HEK293 (cell line): ENCODE data around the gene PRKAB2.
"Not testable (repeated sequence)": the region's sequence is repeated elsewhere in the genome, so short reads cannot be mapped to it uniquely, and the experiment has no call there.

Experiments
- CTCF ChIA-PET: fragments of 350-600 bp; formaldehyde crosslinking; extraction: SDS; loops from one replicate; lab custom pipeline; 2021; ENCODE audit warnings: antibody characterized with exemption; lab: Yijun Ruan, JAX
- POLR2A ChIA-PET: fragments of 300-600 bp; formaldehyde crosslinking; extraction: SDS; loops from one replicate; lab custom pipeline; 2020; ENCODE audit warnings: antibody characterized with exemption, inconsistent platforms; lab: Yijun Ruan, JAX
- H3K27ac ChIP-seq: fragments of 200-500 bp; sonication (Bioruptor generic); 2 replicates; pipeline ENCODE4 v1.5.1; 2014; ENCODE audit warnings: low read depth, low read length, control low read depth, inconsistent platforms; ENCODE audit errors: extremely low read depth
- H3K36me3 ChIP-seq, 2 experiments: fragments of 200-500 bp in 1 of 2; sonication (Bioruptor generic) in 1 of 2; 1 replicate in 1 of 2; 2 replicates in 1 of 2; pipeline ENCODE4 v1.5.1; 2014 to 2017; ENCODE audit warnings: inconsistent platforms in 2 of 2, low read length in 2 of 2; ENCODE audit not compliant: control insufficient read depth in 2 of 2, insufficient read depth in 1 of 2
- H3K4me1 ChIP-seq: fragments of 200-500 bp; sonication (Bioruptor generic); 2 replicates; pipeline ENCODE4 v1.5.1; 2014; ENCODE audit warnings: mild to moderate bottlenecking, low read length, inconsistent platforms; ENCODE audit not compliant: control insufficient read depth, insufficient read depth
- H3K4me3 ChIP-seq: 2 replicates; pipeline ENCODE4 v1.5.1; 2011; ENCODE audit warnings: low read depth, mild to moderate bottlenecking, control low read depth, low read length, moderate library complexity
- H3K9me3 ChIP-seq: fragments of 200-500 bp; sonication (Bioruptor generic); 2 replicates; pipeline ENCODE4 v1.5.1; 2014; ENCODE audit warnings: low read depth, low read length, inconsistent platforms; ENCODE audit not compliant: control insufficient read depth, insufficient read depth
- GLI4 ChIP-seq: fragments of 450-650 bp; formaldehyde crosslinking; IDR thresholded peaks from 2 replicates; pipeline ENCODE4 v1.5.1; 2016; ENCODE audit warnings: missing biosample characterization, missing genetic modification characterization
- GLIS1 ChIP-seq: fragments of 450-650 bp; formaldehyde crosslinking; IDR thresholded peaks from 2 replicates; pipeline ENCODE4 v1.5.1; 2016; ENCODE audit warnings: missing biosample characterization, missing genetic modification characterization
- GLIS2 ChIP-seq: fragments of 450-650 bp; formaldehyde crosslinking; IDR thresholded peaks from 2 replicates; pipeline ENCODE4 v1.5.1; 2016; ENCODE audit warnings: missing biosample characterization, missing genetic modification characterization
- OVOL3 ChIP-seq: fragments of 450-650 bp; formaldehyde crosslinking; IDR thresholded peaks from 2 replicates; pipeline ENCODE4 v1.5.1; 2016; ENCODE audit warnings: missing biosample characterization, missing genetic modification characterization
- SCRT2 ChIP-seq: fragments of 450-650 bp; formaldehyde crosslinking; IDR thresholded peaks from 2 replicates; pipeline ENCODE4 v1.5.1; 2016; ENCODE audit warnings: missing biosample characterization, missing genetic modification characterization
- SP7 ChIP-seq: fragments of 450-650 bp; formaldehyde crosslinking; IDR thresholded peaks from 2 replicates; pipeline ENCODE4 v1.5.1; 2016; ENCODE audit warnings: missing biosample characterization, missing genetic modification characterization
- YY2 ChIP-seq: fragments of 450-650 bp; formaldehyde crosslinking; IDR thresholded peaks from 2 replicates; pipeline ENCODE4 v1.5.1; 2016; ENCODE audit warnings: missing biosample characterization, missing genetic modification characterization
- ZBTB21 ChIP-seq: fragments of 450-650 bp; formaldehyde crosslinking; IDR thresholded peaks from 2 replicates; pipeline ENCODE4 v1.5.1; 2017; ENCODE audit warnings: missing biosample characterization, missing genetic modification characterization
- ZBTB48 ChIP-seq: fragments of 450-650 bp; formaldehyde crosslinking; IDR thresholded peaks from 2 replicates; pipeline ENCODE4 v1.5.1; 2016; ENCODE audit warnings: missing biosample characterization, missing genetic modification characterization
- ZBTB7A ChIP-seq: fragments of 450-650 bp; formaldehyde crosslinking; IDR thresholded peaks from 2 replicates; pipeline ENCODE4 v1.5.1; 2016; ENCODE audit warnings: low read depth, missing biosample characterization, missing genetic modification characterization
- ZNF184 ChIP-seq: fragments of 450-650 bp; IDR thresholded peaks from 2 replicates; pipeline ENCODE4 v1.5.1; 2018; ENCODE audit warnings: missing biosample characterization, mild to moderate bottlenecking, missing genetic modification characterization
- ZNF248 ChIP-seq: fragments of 450-650 bp; formaldehyde crosslinking; IDR thresholded peaks from 2 replicates; pipeline ENCODE4 v1.5.1; 2017; ENCODE audit warnings: missing biosample characterization, missing genetic modification characterization
- ZNF302 ChIP-seq: fragments of 450-650 bp; formaldehyde crosslinking; IDR thresholded peaks from 2 replicates; pipeline ENCODE4 v1.5.1; 2016; ENCODE audit warnings: missing biosample characterization, missing genetic modification characterization, low read depth
- ZNF48 ChIP-seq: fragments of 450-650 bp; formaldehyde crosslinking; IDR thresholded peaks from 2 replicates; pipeline ENCODE4 v1.5.1; 2016; ENCODE audit warnings: missing biosample characterization, missing genetic modification characterization
- ZNF514 ChIP-seq: fragments of 450-650 bp; formaldehyde crosslinking; IDR thresholded peaks from 2 replicates; pipeline ENCODE4 v1.5.1; 2016; ENCODE audit warnings: missing biosample characterization, missing genetic modification characterization
- ZNF600 ChIP-seq: fragments of 450-650 bp; formaldehyde crosslinking; IDR thresholded peaks from 2 replicates; pipeline ENCODE4 v1.5.1; 2016; ENCODE audit warnings: missing biosample characterization, missing genetic modification characterization
- ZNF626 ChIP-seq: fragments of 450-650 bp; sonication (Bioruptor Pico); formaldehyde crosslinking; IDR thresholded peaks from 2 replicates; pipeline ENCODE4 v1.5.1; 2018; ENCODE audit warnings: missing biosample characterization, missing genetic modification characterization, inconsistent platforms
- ZNF664 ChIP-seq: fragments of 450-650 bp; formaldehyde crosslinking; IDR thresholded peaks from 2 replicates; pipeline ENCODE4 v1.5.1; 2016; ENCODE audit warnings: missing biosample characterization, missing genetic modification characterization
- ZSCAN23 ChIP-seq: fragments of 450-650 bp; formaldehyde crosslinking; IDR thresholded peaks from 2 replicates; pipeline ENCODE4 v1.5.1; 2016; ENCODE audit warnings: missing biosample characterization, missing genetic modification characterization
- ZSCAN30 ChIP-seq: fragments of 450-650 bp; IDR thresholded peaks from 2 replicates; pipeline ENCODE4 v1.5.1; 2018; ENCODE audit warnings: missing biosample characterization, mild to moderate bottlenecking, missing genetic modification characterization, moderate library complexity
- TF ChIP-seq, protein P1 (sequence below): fragments of 450-650 bp; formaldehyde crosslinking; IDR thresholded peaks from 2 replicates; pipeline ENCODE4; 2016; ENCODE audit warnings: missing biosample characterization, missing genetic modification characterization
- TF ChIP-seq, protein P2 (sequence below): fragments of 450-650 bp; formaldehyde crosslinking; IDR thresholded peaks from 2 replicates; pipeline ENCODE4 v1.5.1; 2016; ENCODE audit warnings: missing biosample characterization, missing genetic modification characterization
- TF ChIP-seq, protein P3 (sequence below): fragments of 450-650 bp; formaldehyde crosslinking; IDR thresholded peaks from 2 replicates; pipeline ENCODE4 v1.5.1; 2016; ENCODE audit warnings: missing biosample characterization, missing genetic modification characterization
- TF ChIP-seq, protein P4 (sequence below): fragments of 450-650 bp; formaldehyde crosslinking; IDR thresholded peaks from 2 replicates; pipeline ENCODE4 v1.5.1; 2016; ENCODE audit warnings: missing biosample characterization, missing genetic modification characterization

Gene PRKAB2

DNA sequence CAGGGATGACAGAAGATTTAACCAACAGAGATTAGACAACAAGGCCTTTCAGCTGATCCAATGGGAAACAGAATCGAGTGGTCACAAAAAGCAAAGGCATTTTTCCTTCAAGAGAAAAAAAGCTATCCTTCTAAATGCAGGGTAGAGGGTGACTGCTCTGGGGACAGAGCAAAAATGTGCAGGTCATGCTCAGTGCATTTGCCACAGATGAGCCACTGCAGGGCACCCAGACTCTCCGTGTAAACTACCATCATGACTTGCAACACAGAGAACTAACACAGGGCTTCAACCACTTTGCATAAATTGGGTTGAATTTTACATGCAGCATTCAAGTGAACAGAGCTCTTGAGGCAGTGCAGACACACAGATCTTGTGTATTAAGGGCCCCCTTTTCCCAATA is 56.8 kb downstream of the PRKAB2 start:
- no peak overlapping the region for H3K27ac ChIP-seq
- POLR2A ChIA-PET, result no interaction called here
- CTCF ChIA-PET, result interaction anchor here (0.7 kb wide), 1 partner anchor 49 kb away, joined by 3 read pairs; no protein-coding TSS in a partner anchor

DNA sequence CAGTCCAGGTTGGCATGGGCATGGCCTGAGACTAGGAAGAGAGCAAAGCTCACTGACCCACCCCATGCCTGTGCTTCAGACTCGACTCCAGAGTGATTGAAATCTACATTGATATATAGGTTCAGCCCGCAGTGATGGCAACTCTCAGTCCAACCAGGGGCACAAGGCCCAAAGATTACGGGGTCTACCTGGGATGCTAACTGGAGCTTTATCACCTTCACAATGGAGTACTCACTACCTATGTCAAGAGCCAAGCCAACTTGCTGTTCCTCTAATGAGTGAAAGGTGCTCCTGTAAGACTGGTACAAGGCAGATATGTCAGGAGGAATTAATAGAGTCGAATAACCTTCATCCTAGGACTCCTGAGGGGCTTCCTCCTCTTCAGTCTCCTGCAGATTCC is 57.2 kb downstream of the PRKAB2 start:
- CTCF ChIA-PET, H3K4me3 ChIP-seq, POLR2A ChIA-PET, H3K36me3 ChIP-seq, H3K27ac ChIP-seq, H3K9me3 ChIP-seq, H3K4me1 ChIP-seq: not testable (repeated sequence)

More for the DNA sequence above, 56.8 kb downstream of the PRKAB2 start:
- TF ChIP-seq ZNF664 (no peak), ZSCAN30 (no peak), ZNF248 (tag by site-specific recombination) (no peak), ZBTB48 (no peak), ZNF626 (tag by site-specific recombination) (no peak), ZNF514 (no peak), ZBTB21 (no peak), OVOL3 (no peak), GLIS1 (no peak), ZNF48 (tag by site-specific recombination) (no peak)
- TF ChIP-seq, protein P1, sequence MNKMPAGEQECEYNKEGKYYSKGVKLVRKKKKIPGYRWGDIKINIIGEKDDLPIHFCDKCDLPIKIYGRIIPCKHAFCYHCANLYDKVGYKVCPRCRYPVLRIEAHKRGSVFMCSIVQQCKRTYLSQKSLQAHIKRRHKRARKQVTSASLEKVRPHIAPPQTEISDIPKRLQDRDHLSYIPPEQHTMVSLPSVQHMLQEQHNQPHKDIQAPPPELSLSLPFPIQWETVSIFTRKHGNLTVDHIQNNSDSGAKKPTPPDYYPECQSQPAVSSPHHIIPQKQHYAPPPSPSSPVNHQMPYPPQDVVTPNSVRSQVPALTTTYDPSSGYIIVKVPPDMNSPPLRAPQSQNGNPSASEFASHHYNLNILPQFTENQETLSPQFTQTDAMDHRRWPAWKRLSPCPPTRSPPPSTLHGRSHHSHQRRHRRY (tag by site-specific recombination), result no peak
- TF ChIP-seq, protein P2, sequence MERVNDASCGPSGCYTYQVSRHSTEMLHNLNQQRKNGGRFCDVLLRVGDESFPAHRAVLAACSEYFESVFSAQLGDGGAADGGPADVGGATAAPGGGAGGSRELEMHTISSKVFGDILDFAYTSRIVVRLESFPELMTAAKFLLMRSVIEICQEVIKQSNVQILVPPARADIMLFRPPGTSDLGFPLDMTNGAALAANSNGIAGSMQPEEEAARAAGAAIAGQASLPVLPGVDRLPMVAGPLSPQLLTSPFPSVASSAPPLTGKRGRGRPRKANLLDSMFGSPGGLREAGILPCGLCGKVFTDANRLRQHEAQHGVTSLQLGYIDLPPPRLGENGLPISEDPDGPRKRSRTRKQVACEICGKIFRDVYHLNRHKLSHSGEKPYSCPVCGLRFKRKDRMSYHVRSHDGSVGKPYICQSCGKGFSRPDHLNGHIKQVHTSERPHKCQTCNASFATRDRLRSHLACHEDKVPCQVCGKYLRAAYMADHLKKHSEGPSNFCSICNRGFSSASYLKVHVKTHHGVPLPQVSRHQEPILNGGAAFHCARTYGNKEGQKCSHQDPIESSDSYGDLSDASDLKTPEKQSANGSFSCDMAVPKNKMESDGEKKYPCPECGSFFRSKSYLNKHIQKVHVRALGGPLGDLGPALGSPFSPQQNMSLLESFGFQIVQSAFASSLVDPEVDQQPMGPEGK (tag by site-specific recombination), result no peak
- TF ChIP-seq, protein P3, sequence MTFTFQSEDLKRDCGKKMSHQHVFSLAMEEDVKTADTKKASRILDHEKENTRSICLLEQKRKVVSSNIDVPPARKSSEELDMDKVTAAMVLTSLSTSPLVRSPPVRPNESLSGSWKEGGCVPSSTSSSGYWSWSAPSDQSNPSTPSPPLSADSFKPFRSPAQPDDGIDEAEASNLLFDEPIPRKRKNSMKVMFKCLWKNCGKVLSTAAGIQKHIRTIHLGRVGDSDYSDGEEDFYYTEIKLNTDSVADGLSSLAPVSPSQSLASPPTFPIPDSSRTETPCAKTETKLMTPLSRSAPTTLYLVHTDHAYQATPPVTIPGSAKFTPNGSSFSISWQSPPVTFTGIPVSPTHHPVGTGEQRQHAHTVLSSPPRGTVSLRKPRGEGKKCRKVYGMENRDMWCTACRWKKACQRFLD (tag by site-specific recombination), result no peak
- no peak overlapping the region for H3K4me3 ChIP-seq
- H3K9me3 ChIP-seq, result no peaks in the 10 kb centered on the region
- H3K4me1 ChIP-seq, result no peaks in the 10 kb centered on the region
- no peaks in the 10 kb centered on the region for H3K36me3 ChIP-seq

DNA sequence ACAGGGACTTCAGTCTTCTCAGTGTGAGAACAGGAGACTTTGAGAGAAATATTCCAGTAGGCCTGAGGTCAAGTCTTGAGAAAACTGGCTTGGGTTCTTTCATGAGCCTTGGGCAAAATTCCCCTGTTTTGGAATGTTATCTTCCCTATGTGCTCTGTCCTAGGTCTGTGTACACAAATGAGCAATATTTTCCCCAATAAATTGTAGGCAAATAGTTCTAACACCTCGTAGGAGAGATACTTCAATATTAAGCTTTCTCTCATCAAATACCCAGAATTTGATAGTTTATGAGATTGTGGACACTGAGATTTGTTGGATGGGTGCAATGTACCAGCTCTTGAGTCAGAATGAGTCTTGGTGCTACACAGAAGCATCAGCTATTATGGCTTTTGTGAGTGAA is 57.9 kb downstream of the PRKAB2 start:
- H3K9me3 ChIP-seq, H3K36me3 ChIP-seq, CTCF ChIA-PET, H3K4me3 ChIP-seq, POLR2A ChIA-PET, H3K27ac ChIP-seq, H3K4me1 ChIP-seq: not testable (repeated sequence)

DNA sequence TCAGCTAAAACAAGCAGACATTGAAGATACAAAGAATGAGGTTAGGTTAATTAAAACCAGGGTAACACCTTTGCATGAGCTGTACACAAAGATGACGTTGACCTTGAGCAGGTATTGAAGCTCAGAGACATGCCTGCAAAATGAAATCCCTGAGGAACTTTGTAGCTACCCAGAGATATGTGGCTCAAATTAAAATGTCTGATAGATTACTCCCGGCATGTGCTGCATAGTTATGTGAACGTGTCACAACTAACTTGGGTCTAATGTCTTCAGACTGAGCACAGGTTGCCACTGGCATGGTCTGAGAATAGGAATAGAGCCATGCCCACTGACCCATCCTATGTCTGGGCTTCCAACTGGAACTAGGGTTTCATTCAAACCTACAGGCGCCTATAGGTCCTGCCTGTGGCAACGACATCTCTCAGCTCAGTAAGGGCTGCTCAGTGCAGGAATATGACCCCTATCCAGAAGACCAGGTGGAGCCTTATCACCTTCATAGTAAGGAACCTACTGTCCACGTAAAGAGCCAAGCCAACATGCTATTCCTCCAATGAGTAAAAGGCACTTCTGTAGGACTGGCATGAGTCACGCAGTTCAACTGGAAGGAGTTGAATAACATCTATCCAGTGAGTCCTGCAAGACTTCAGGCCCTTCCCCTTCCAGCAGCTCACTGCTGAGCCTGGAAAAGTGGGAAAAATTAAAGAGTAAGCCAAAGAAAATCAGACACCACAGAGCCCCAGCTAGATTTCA is 60.7 kb downstream of the PRKAB2 start:
- H3K4me1 ChIP-seq, result no peaks in the 10 kb centered on the region
- ChIA-PET POLR2A (no interaction called here), CTCF (interaction anchor here (0.6 to 0.9 kb wide), 2 partner anchors 61 to 390 kb away, joined by 3 to 4 read pairs; partner anchors contain the start of gene PRKAB2)
- no peak overlapping the region for H3K27ac ChIP-seq
- no peak overlapping the region for H3K4me3 ChIP-seq
- H3K36me3 ChIP-seq, result no peaks in the 10 kb centered on the region
- H3K9me3 ChIP-seq, result no peaks in the 10 kb centered on the region
- TF ChIP-seq ZNF302 (tag by site-specific recombination), result no peak
- no peak for TF ChIP-seq SP7 (tag by site-specific recombination)
- no peak for TF ChIP-seq ZSCAN23 (tag by site-specific recombination)
- TF ChIP-seq, protein P4, sequence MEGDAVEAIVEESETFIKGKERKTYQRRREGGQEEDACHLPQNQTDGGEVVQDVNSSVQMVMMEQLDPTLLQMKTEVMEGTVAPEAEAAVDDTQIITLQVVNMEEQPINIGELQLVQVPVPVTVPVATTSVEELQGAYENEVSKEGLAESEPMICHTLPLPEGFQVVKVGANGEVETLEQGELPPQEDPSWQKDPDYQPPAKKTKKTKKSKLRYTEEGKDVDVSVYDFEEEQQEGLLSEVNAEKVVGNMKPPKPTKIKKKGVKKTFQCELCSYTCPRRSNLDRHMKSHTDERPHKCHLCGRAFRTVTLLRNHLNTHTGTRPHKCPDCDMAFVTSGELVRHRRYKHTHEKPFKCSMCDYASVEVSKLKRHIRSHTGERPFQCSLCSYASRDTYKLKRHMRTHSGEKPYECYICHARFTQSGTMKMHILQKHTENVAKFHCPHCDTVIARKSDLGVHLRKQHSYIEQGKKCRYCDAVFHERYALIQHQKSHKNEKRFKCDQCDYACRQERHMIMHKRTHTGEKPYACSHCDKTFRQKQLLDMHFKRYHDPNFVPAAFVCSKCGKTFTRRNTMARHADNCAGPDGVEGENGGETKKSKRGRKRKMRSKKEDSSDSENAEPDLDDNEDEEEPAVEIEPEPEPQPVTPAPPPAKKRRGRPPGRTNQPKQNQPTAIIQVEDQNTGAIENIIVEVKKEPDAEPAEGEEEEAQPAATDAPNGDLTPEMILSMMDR (tag by site-specific recombination), result no peak
- no peak for TF ChIP-seq ZNF600 (tag by site-specific recombination)
- TF ChIP-seq ZBTB7A (tag by site-specific recombination), result no peak
- TF ChIP-seq GLIS2 (tag by site-specific recombination), result no peak
- no peak for TF ChIP-seq ZNF184 (tag by site-specific recombination)
- no peak for TF ChIP-seq GLI4 (tag by site-specific recombination)
- TF ChIP-seq YY2 (tag by site-specific recombination), result no peak
- no peak for TF ChIP-seq SCRT2 (tag by site-specific recombination)
